Gastrocnemius medialis (tissue), 4 donors: ENCODE data around the gene ZC3H7A. TPM values are rescaled to one million over a fixed set of nuclear protein-coding genes. Genes with fewer than 3 reads are reported as not detected.

Experiments used
- ATAC-seq, 2 donors: fragments of 150-250 bp; one replicate each; pipeline ENCODE4 v1.9.1; 2016
- DNase-seq, 2 donors: peaks; one replicate each; pipeline ENCODE4 v3.0.0-alpha.2; 2019
- H3K27ac ChIP-seq, 4 donors: fragments of 200-600 bp; sonication (generic); 1 replicate in 1 of 4; 2 replicates in 3 of 4; pipeline ENCODE4 v1.5.1; 2016 to 2018; ENCODE audit warnings: mild to moderate bottlenecking in 2 of 4, moderate library complexity in 1 of 4
- H3K27me3 ChIP-seq, 3 donors: fragments of 200-600 bp; sonication (generic) in 2 of 3; 1 replicate in 1 of 3; 2 replicates in 2 of 3; pipeline versions ENCODE4 v1.5.1 to v1.6.0; 2016 to 2019; ENCODE audit warnings: mild to moderate bottlenecking in 1 of 3, moderate library complexity in 1 of 3
- H3K36me3 ChIP-seq, 2 donors: fragments of 200-600 bp; sonication (generic) in 1 of 2; one replicate each; pipeline ENCODE4 v1.5.1; 2017 to 2018
- H3K4me1 ChIP-seq, 2 donors: fragments of 200-600 bp; sonication (generic) in 1 of 2; one replicate each; pipeline ENCODE4 v1.5.1; 2016 to 2017; ENCODE audit warnings: mild to moderate bottlenecking in 2 of 2
- H3K4me3 ChIP-seq, 4 donors: fragments of 200-600 bp; sonication (generic) in 3 of 4; 1 replicate in 1 of 4; 2 replicates in 3 of 4; pipeline ENCODE4 v1.5.1; 2016 to 2019; ENCODE audit warnings: mild to moderate bottlenecking in 2 of 4
- H3K9me3 ChIP-seq, 3 donors: fragments of 200-600 bp; sonication (generic) in 2 of 3; 1 replicate in 1 of 3; 2 replicates in 2 of 3; pipeline ENCODE4 v1.5.1; 2016 to 2019
- CTCF ChIP-seq, 5 experiments: fragments of 450-650 bp in 3 of 5; fragments of 200-600 bp in 2 of 5; sonication (generic) in 2 of 5; IDR thresholded peaks in 4 of 5; conservative IDR thresholded peaks in 1 of 5; 1 replicate in 4 of 5; 2 replicates in 1 of 5; pipeline ENCODE4 v1.5.1; 2016 to 2019; ENCODE audit warnings: antibody characterized with exemption in 5 of 5, mild to moderate bottlenecking in 3 of 5, moderate library complexity in 3 of 5
- POLR2A ChIP-seq, 2 donors: fragments of 450-650 bp; IDR thresholded peaks; one replicate each; pipeline ENCODE4 v1.6.1; 2017; ENCODE audit warnings: antibody characterized with exemption in 2 of 2, mild to moderate bottlenecking in 2 of 2, moderate library complexity in 2 of 2
- in situ Hi-C, 4 donors: fragments of 200-750 bp; cut with MboI; loops; one replicate each; pipeline versions ENCODE4 v1.15.0 to v1.8.0; 2017; ENCODE audit warnings: low sequenced_read_pairs in 4 of 4
- intact Hi-C: fragments of 100-400 bp; cut with DNase I; formaldehyde crosslinking; loops from one replicate; pipeline ENCODE4 v1.15.1; 2023; ENCODE audit warnings: low total_unique reads
- total RNA-seq, 4 donors: library from RNA; depleted of rRNA; stranded (reverse); fragments of >200 nt; gene quantifications; one replicate each; pipeline versions ENCODE4 v1.1.0 to v1.2.3, GENCODE V29; 2016

Gene ZC3H7A
- total RNA-seq, 4 donors from 2014 or later, result 33.9 to 41.7 (median 37.9) TPM

- in situ Hi-C loops (loop anchor here in 3 of 4 donors (5.0 to 25.0 kb wide), 3 partner anchors 51 to 116 kb away; partner anchors contain the start of genes TXNDC11 (in 3 of the 3), GSPT1 (in 1 of the 3) and RSL1D1 (in 1 of the 3)), intact Hi-C loops (loop anchor here (1.0 to 10.0 kb wide), 5 partner anchors 53 to 299 kb away; partner anchors contain the start of genes RSL1D1 and SNX29)
- Histone ChIP-seq H3K27me3 (no peaks in the 10 kb centered on the region), H3K9me3 (no peaks in the 10 kb centered on the region), H3K4me1 (peaks cover 65 to 74% of the 10 kb centered on the region in 2 donors), H3K4me3 (peak overlapping the region; percentile 90 to 96 (median 94)), H3K36me3 (no peaks in the 10 kb centered on the region), H3K27ac (peak overlapping the region; percentile 98 to 100 (median 99))
- no peak for TF ChIP-seq POLR2A (IDR thresholded peaks at IDR 0.05)
- DNase-seq (no peak), ATAC-seq (no peak)
Observed at GRCh38 chr16:11795887-11796226, 1.2 kb downstream of the ZC3H7A start.

- H3K9me3 ChIP-seq, result no peaks in the 10 kb centered on the region
- no peaks in the 10 kb centered on the region for H3K36me3 ChIP-seq
- ATAC-seq (no peak), DNase-seq (no peak)
- no peak for TF ChIP-seq POLR2A (IDR thresholded peaks at IDR 0.05)
- TF ChIP-seq CTCF (IDR thresholded peaks at IDR 0.05 in 4 of 5, conservative IDR thresholded peaks at IDR 0.05 in 1 of 5), result no peak
- peaks cover 72 to 78% of the 10 kb centered on the region in 2 donors for H3K4me1 ChIP-seq
- H3K4me3 ChIP-seq, result peak overlapping the region; percentile 90 to 96 (median 94)
- peak overlapping the region; percentile 98 to 100 (median 99) for H3K27ac ChIP-seq
- H3K27me3 ChIP-seq, result no peaks in the 10 kb centered on the region
- in situ Hi-C loops (loop anchor here in 3 of 4 donors (5.0 to 25.0 kb wide), 3 partner anchors 50 to 117 kb away; partner anchors contain the start of genes TXNDC11 (in 3 of the 3), GSPT1 (in 1 of the 3) and RSL1D1 (in 1 of the 3)), intact Hi-C loops (loop anchor here (5.0 to 10.0 kb wide), 3 partner anchors 182 to 298 kb away; partner anchors contain the start of gene SNX29)
Observed at GRCh38 chr16:11794996-11795886, 1.8 kb downstream of the ZC3H7A start.

- in situ Hi-C loops, result loop anchor here in 3 of 4 donors (10.0 to 25.0 kb wide), 2 partner anchors 50 to 118 kb away; partner anchors contain the start of genes TXNDC11 (in 3 of the 3) and GSPT1 (in 1 of the 3)
Observed at GRCh38 chr16:11794447-11794846, 2.6 kb downstream of the ZC3H7A start.

GRCh38 chr16:11793840-11794239 is 3.2 kb downstream of the ZC3H7A start:
- intact Hi-C loops (loop anchor here (2.0 to 10.0 kb wide), 2 partner anchors 119 to 271 kb away; no protein-coding TSS in a partner anchor), in situ Hi-C loops (loop anchor here in 3 of 4 donors (10.0 to 25.0 kb wide), 2 partner anchors 49 to 118 kb away; partner anchors contain the start of genes TXNDC11 (in 3 of the 3) and GSPT1 (in 1 of the 3))
- peak overlapping the region; percentile 98 to 100 (median 99) for H3K27ac ChIP-seq
- H3K36me3 ChIP-seq, result no peaks in the 10 kb centered on the region
- no peak overlapping the region for H3K4me3 ChIP-seq
- peaks cover 76 to 78% of the 10 kb centered on the region in 2 donors for H3K4me1 ChIP-seq
- no peaks in the 10 kb centered on the region for H3K9me3 ChIP-seq
- no peaks in the 10 kb centered on the region for H3K27me3 ChIP-seq
- DNase-seq (no peak), ATAC-seq (no peak)
- TF ChIP-seq POLR2A (IDR thresholded peaks at IDR 0.05) (no peak), CTCF (IDR thresholded peaks at IDR 0.05 in 4 of 5, conservative IDR thresholded peaks at IDR 0.05 in 1 of 5) (no peak)

More at GRCh38 chr16:11794447-11794846, 2.6 kb downstream of the ZC3H7A start:
- H3K36me3 ChIP-seq, result no peaks in the 10 kb centered on the region
- intact Hi-C loops, result loop anchor here (10.0 kb wide), 1 partner anchor 270 kb away; no protein-coding TSS in a partner anchor
- peak overlapping the region; percentile 98 to 100 (median 99) for H3K27ac ChIP-seq
- H3K9me3 ChIP-seq, result no peaks in the 10 kb centered on the region
- no peaks in the 10 kb centered on the region for H3K27me3 ChIP-seq
- ATAC-seq, result no peak
- H3K4me1 ChIP-seq, result peaks cover 76 to 78% of the 10 kb centered on the region in 2 donors
- no peak overlapping the region for H3K4me3 ChIP-seq
- TF ChIP-seq CTCF (IDR thresholded peaks at IDR 0.05 in 4 of 5, conservative IDR thresholded peaks at IDR 0.05 in 1 of 5) (no peak), POLR2A (IDR thresholded peaks at IDR 0.05) (no peak)
- no peak for DNase-seq
